Activated CD4-positive, alpha-beta T cell treated with anti-CD3 and anti-CD28 coated beads for 1 hour (primary cell): ENCODE results near the gene KCNQ2.

Experiments
- DNase-seq: peaks from one replicate; pipeline ENCODE4 v3.0.0-alpha.2; 2020

The KCNQ2 gene

GRCh38 chr20:63400486-63401210 lies 71.8 kb downstream of the KCNQ2 start:
- no peak for DNase-seq

- no peak for DNase-seq
Measured at GRCh38 chr20:63399596-63400375, 72.7 kb downstream of the KCNQ2 start.

- no peak for DNase-seq
Measured at GRCh38 chr20:63398744-63399514, 73.5 kb downstream of the KCNQ2 start.

GRCh38 chr20:63397946-63398450 lies 74.5 kb downstream of the KCNQ2 start:
- no peak for DNase-seq

GRCh38 chr20:63397155-63397843 lies 75.2 kb downstream of the KCNQ2 start:
- DNase-seq, result no peak

GRCh38 chr20:63396300-63396699 lies 76.2 kb downstream of the KCNQ2 start:
- no peak for DNase-seq

GRCh38 chr20:63395723-63396122 lies 76.7 kb downstream of the KCNQ2 start:
- no peak for DNase-seq

- DNase-seq, result no peak
Measured at GRCh38 chr20:63394920-63395455, 77.5 kb downstream of the KCNQ2 start.

GRCh38 chr20:63394069-63394919 lies 78.2 kb downstream of the KCNQ2 start:
- DNase-seq, result no peak

- no peak for DNase-seq
Measured at GRCh38 chr20:63393566-63393965, 78.9 kb downstream of the KCNQ2 start.

GRCh38 chr20:63392465-63393365 lies 79.7 kb downstream of the KCNQ2 start:
- DNase-seq, result no peak

- no peak for DNase-seq
Measured at GRCh38 chr20:63387917-63388316, 84.5 kb downstream of the KCNQ2 start.

- DNase-seq, result no peak
Measured at GRCh38 chr20:63387393-63387792, 85.1 kb downstream of the KCNQ2 start.

GRCh38 chr20:63386491-63386890 lies 86.0 kb downstream of the KCNQ2 start:
- DNase-seq, result no peak

- DNase-seq, result no peak
Measured at GRCh38 chr20:63385819-63386218, 86.6 kb downstream of the KCNQ2 start.

- DNase-seq, result no peak
Measured at GRCh38 chr20:63384336-63384735, 88.1 kb downstream of the KCNQ2 start.

GRCh38 chr20:63383556-63383955 lies 88.9 kb downstream of the KCNQ2 start:
- DNase-seq, result no peak

GRCh38 chr20:63382551-63383300 lies 89.7 kb downstream of the KCNQ2 start:
- DNase-seq, result no peak

GRCh38 chr20:63381781-63382431 lies 90.5 kb downstream of the KCNQ2 start:
- peak; percentile 24 for DNase-seq
